HG02759 (cell line): ENCODE results near the gene CPOX.
A peak's percentile ranks its signal among the peaks of the same experiment; 100 is the strongest.
"Not testable (repeated sequence)": the region's sequence is repeated elsewhere in the genome, so short reads cannot be mapped to it uniquely, and the experiment has no call there.

Experiments
- ATAC-seq: cut with Tn5 transposase; IDR thresholded peaks from one replicate; pipeline ENCODE4 v1.9.1; 2021; ENCODE audit warnings: mild to moderate bottlenecking, moderate library complexity; ENCODE audit not compliant: unreplicated experiment

The CPOX gene

DNA sequence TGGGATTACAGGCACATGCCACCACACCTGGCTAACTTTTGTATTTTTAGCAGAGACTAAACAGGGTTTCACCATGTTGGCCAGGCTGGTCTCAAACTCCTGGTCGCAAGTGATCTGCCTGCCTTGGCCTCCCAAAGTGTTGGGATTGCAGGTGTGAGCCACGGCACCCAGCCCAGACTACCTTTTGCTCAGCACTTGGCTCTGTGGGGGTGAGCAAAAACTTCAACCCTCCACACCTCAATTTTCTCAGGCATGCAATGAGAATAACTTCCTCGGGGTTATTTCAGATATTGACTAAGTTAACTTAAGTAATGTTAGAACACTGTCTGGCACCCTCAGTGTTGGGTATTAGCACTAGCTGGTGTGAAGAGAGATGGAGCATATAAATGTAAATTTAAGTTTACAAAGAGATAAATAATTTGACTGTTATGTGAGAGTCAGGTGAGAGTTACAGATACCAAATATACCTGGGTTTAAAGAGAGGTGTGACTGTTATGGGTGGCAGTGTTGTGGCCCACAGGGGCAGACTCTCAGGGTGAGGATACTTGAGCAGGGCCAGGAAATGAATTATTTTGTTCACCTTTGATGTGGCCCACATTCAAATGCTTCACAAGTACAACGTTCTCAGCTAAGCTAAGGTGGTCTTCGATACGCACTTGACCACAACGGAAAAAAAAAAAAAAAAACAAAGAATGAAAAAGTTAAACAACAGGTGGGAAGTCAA lies 29.0 kb downstream of the CPOX start:
- ATAC-seq = peak; percentile 12

DNA sequence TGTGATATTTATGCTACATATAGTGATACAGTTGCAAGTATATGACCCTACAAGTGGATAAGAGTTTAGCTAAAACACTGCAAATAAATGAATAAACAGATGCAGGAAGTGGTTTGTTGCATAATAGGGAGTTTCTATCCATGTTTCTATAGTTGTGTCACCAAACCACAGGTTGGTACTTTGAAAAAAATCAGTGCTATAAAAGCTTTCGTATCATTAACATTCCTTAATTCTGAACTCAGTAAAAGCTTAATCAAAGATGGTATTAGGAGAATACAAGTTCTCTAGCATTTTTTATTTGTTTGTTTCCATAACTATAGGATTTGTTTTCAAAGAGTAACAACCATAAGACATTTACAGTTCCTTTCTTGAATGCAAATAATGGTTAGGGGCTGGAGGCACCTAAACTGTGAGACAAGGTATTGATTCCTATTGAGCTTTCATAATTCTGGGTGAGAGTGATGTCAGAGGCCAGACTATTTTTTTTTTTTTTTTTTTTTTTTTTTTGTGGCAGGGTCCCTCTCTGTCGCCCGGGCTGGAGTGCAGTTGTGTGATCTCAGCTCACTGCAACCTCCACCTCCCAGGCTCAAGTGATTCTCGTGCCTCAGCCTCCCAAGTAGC lies 29.6 kb downstream of the CPOX start:
- ATAC-seq = peak; percentile 56

GRCh38 chr3:98561727-98562521 lies 31.5 kb downstream of the CPOX start:
- ATAC-seq = peak; percentile 14

GRCh38 chr3:98560911-98561310 lies 32.5 kb downstream of the CPOX start:
- ATAC-seq = no peak

GRCh38 chr3:98559769-98560168 lies 33.6 kb downstream of the CPOX start:
- not testable (repeated sequence) for ATAC-seq

DNA sequence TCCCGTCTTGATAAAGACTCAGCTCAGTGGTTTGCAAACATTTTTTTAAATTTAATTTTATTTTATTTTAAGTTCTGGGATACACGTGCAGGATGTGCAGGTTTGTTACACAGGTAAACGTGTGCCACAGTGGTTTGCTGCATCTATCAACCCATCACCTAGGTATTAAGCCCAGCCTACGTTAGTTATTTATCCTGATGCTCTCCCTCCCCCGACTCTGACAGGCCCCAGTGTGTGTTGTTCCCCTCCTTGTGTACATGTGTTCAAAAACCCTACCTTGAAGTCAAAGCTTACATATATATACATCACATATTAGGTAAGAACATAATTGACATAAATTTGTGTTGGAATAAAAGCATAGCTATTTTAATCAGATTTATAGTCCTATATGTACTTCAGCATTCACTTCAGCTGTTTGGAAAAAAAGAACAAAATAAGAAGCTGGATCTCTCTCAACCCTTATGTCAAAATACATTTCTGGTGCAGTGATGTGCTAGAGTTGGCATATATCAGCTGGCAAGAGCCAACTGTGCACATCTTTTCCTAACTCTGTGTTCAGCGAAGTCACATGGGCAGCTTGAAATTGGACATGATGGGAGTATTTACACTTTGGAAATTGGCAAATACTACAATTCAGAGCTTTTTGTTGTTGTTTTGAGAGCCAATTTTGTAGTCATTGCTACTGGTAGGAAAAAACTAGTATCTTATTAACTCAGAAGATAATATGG lies 35.1 kb downstream of the CPOX start:
- ATAC-seq = no peak

DNA sequence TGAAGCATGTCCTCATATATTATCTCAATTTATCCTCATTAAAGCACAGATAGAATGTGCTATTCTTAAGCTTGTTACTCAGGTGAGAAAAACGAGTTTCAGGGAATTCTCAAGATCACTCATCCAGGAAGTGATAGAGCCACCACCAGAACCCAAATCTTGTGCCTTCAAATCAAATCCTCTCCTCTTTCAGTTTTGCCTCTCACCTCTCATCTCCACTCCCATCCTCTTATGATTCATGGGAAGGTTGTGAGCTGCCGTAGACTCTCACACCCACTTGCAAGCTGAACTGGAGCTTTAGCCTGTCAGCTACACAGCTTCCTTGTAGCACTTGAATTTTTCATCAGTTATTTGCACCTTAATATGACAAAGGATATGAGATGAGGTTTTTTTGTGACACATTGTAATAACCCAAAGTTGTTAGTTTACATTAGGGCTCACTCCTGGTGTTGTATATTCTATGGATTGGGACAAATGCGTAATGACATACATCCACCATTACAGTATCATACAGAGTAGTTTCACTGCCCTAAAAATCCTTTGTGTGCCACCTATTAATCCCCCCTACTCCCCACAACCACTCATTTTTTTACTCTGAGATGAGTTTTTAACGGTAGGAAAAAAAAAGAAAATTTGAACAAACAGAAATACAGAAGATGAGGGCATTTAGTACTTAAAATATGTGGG lies 35.9 kb downstream of the CPOX start:
- peak; percentile 22 for ATAC-seq

GRCh38 chr3:98556164-98557130 lies 37.0 kb downstream of the CPOX start:
- ATAC-seq = peak; percentile 80

DNA sequence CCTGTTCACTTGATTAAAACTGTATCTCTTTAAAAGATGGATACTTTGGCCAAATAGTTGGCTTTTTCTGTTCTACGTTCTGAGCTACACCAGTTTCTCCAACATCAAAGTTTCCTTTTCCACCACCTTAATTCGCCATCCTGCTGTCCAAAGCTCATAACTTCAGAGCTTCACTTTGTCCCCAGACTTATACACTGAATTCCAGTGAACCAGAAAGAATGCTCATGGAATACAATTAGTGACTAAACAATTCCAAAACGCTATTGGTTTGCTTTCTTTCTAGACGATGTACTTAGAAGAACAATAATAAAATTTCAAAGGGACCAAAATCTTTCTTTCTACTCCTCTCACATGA lies 38.4 kb downstream of the CPOX start:
- no peak for ATAC-seq

DNA sequence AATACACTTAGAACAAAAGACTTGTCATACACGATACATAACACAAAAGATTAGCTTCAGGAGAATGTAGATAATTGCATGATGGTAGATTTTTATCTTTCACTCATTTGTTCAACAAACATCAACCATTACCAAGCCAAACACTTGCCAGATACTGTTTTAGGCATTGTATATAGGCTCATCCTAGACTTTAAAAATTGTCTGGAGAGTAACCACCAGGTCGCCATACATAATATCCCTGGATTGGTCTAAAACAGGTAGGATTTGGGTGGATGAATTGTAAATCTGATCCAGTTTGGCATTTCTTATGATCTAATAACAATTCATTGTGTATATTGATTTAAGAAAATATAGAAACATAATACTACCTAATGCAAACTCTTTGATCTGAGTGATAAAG lies 38.8 kb downstream of the CPOX start:
- no peak for ATAC-seq

GRCh38 chr3:98553753-98554152 lies 39.7 kb downstream of the CPOX start:
- no peak for ATAC-seq

- ATAC-seq = no peak
Observed at GRCh38 chr3:98553021-98553563, 40.3 kb downstream of the CPOX start.

DNA sequence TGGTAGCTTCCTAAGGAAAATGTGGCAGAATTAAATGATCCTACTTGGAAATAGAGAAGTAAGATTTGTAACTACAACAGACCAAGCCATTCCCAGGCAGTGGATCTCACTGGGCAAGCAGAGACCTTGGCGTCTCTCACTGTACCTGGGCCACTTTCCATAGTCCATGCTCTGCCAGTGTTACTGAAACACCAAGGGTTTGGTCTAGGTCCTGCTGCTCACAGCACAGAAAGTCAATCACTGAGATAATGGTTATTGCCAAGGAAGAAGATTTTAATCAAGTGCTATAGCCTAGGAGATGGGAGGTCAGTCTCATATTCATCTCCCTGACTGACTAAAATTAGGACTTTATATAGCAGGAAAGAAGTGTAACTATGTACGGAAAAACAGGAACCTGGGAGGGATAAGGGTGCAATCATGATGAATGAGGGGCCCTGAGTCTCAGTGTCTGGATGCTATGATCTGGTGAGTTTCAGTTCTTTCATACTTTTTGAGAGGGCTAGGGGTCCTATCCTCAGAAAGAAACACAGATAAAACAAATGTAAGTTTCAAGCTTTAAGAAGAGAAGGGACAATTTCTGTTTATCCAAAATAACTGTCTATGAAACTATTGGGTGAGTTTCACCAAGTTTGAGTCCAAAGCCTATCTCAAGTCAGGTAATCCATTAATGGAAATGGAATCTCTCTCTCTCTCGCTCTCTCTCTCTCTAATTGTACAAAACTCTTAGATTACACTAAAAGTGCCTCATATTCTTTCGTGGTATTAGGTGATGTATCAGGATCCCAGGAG lies 41.0 kb downstream of the CPOX start:
- ATAC-seq = no peak

DNA sequence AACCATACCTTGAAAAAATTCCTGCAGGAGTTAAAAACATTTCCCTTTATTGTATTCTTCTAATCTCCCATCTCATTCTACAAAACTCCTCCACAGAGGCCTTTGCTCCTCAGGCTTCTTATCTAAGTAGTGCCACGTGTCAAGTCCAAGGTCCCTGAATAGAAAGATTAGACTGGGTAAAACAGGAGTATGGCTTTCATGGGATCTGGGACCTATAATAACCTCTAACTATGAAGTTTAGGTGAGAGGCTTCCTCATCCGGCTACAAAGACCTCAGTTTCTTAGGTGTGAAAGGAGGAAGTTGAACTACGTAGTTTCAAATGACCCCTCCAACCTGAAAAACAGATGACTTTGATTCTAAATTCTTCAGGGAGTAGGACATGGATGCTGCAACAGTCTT lies 41.7 kb downstream of the CPOX start:
- ATAC-seq = no peak

DNA sequence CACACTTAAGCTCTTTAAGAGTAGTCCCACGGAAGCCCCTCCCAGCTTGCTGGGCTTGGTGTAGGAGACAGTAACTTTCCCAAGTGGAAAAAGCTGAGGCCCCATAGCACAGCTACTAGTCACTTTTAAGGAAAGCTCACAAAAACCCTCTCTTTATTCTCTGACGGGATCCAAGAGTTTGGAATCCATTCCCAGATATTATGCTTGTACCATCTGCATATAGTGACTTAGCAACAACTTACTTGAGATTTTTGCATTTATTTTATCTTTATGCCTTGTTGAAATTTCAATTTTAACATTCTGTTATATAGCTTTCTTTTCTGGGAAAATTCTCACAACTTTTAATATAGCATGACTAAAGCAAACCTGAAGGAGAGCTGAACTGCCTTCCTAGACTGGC lies 42.2 kb downstream of the CPOX start:
- ATAC-seq = no peak

- no peak for ATAC-seq
Observed at GRCh38 chr3:98550833-98551232, 42.6 kb downstream of the CPOX start.

GRCh38 chr3:98548544-98548943 lies 44.9 kb downstream of the CPOX start:
- ATAC-seq = no peak

DNA sequence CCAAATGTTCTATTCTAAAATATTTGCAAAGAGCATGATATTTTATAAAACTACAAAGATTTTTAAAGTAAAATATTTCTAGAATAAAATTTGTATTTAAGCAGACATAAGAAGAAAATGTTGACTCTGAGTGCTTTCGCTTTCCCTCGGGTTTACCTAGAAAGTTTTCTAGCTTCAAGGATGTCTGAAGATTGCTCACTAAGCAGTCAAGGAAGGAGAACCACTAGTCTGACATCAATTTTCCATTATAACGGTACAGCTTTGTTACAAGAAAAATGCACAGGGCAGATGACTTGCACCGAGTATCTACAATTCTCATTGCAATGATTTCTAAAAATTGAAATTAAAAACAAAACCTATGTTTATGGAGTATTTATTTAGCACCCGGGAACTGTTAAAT lies 47.5 kb downstream of the CPOX start:
- ATAC-seq = peak; percentile 57

DNA sequence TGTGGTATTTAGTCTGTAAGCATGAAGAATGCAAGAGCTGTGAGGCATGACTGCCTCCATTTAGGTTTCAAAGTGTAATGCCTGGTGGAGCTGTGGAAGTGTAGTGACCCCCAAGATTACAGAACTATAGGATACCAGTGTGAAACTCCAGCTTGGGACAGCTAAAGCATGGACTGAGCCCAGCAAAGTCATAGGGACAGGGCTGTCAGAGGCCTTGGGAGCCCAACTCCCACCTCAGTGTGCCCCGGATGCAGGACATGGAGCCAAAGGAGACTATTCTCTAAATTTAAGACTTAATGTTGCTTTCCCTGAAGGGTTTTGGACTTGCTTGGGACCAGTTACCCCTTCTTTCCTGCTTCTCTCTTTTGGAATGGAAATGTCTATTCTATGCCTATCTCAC lies 50.8 kb downstream of the CPOX start:
- no peak for ATAC-seq
